GM12864 (cell line): ENCODE measurements around the gene AMPD3.
A peak's percentile ranks its signal among the peaks of the same experiment; 100 is the strongest.

ENCODE experiments used
- DNase-seq: peaks from one replicate; pipeline ENCODE4 v3.0.0-alpha.2; 2011; ENCODE audit warnings: low read depth
- H3K4me3 ChIP-seq: 2 replicates; pipeline ENCODE4 v1.5.1; 2011; ENCODE audit warnings: mild to moderate bottlenecking, low read depth, low read length, control low read depth
- CTCF ChIP-seq: IDR thresholded peaks from 2 replicates; pipeline ENCODE4 v1.5.1; 2011; ENCODE audit warnings: low read depth, mild to moderate bottlenecking, moderate library complexity, low read length, control low read depth, inconsistent platforms; ENCODE audit errors: missing control alignments

AMPD3 gene

GRCh38 chr11:10454878-10455631 lies at the start of gene AMPD3:
AMPD3 (plus strand) TSS chr11:10455264; CDS start chr11:10461520, 6,256 bp downstream.
- peak within 1 kb of the TSS; percentile 72 for H3K4me3 ChIP-seq
- no peak for DNase-seq
- TF ChIP-seq CTCF = no peak

DNA sequence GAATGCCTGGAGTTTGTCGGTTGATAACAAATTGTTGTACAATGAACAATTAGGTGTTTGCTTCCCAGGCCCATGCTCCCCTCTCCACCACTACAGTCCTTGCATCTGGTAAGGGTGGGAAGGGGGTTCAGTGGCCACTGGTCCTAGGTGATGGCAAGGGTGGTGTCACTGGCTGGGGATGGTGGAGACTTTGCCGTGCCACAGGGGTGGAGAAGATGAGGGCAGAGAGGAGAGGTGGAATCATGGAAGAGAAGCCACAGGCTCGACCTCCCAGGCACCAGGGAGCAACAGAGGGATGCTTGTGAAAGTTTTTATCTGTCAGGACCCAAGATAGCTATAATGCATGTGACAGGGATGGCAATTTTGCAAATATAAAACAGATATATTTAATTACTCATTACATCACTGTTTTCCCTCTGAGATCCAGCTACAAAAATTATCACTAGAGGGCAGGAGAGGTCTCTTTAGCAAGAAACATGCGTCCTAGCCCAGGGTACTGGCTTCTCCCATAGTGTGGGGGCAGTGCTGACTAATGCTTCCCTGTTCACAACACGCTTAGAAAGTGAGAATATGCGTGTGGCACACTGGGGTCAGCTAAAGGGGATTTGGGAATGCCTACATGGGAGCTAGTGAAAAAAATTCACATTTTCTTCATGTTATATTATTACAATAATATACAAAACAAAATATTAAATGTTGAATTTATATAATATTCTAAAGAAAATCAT lies 49.0 kb upstream of the AMPD3 start:
- H3K4me3 ChIP-seq = no peak overlapping the region
- TF ChIP-seq CTCF = peak; percentile 68
- DNase-seq = peak; percentile 35

DNA sequence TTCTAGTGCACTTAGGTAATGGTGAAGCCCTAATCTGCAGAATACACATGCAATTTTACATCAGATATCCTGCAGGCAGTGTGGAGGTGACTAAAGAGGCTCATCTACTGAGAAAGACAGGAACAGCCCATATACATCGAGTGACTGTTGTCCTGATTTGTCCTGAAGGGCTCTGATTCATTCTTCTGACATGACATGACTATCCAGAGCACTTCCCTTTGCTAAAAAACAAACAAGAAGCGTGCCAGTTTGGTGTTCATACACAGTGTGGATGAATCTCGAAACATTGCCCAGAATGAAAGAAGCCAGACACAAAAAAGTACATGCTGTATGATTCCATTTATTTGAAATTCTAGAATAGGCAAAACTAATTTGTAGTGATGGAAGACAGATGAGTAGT lies 48.0 kb upstream of the AMPD3 start:
- no peak for DNase-seq
- no peak for TF ChIP-seq CTCF
- no peak overlapping the region for H3K4me3 ChIP-seq

DNA sequence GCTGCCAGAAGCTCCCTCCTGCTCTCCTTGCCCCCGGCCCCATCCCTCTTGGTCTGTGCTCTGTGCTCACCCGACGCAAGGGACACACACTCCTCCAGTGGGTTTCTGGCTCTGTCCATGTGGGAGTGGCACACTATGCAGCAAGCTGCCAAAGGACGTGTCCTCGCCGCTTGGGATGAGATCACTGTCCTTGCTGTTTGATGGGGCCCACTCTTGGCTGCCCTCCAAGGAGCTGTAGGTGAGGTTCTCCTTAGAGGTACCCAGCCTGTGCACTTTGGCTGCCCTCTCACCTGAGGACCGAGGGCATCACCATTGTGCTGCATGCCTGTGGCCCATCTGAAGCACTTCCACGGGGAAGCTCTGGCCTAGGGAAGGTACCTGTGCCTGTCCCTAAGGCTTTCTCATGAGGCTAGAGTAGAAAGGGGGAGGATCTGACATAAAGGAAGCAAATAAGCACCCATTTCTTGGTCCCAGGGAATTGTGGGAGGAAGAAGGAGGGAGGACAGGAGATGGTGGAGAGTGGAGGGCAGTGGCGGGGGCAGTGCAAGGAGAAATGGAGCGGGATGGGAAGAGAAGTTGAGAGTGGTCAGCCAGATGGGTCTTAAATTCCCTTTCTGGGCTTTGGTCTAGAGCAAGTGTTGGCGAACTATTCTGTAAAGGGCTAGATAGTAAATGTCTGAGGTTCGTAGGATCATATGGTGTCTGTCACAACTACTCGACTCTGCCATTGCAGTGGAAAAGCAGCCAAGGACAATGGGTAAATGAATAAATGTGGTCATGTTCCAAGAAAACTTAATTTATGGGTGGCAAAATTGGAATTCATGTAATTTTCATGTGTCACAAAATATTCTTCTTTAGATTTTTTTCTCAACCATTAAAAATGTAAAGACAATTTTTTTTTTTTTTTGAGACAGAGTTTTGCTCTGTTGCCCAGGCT lies 47.0 kb upstream of the AMPD3 start:
- no peak for DNase-seq
- no peak overlapping the region for H3K4me3 ChIP-seq
- TF ChIP-seq CTCF = no peak

- TF ChIP-seq CTCF = no peak
- no peak for DNase-seq
- no peak overlapping the region for H3K4me3 ChIP-seq
Measured at GRCh38 chr11:10409207-10409661, 45.8 kb upstream of the AMPD3 start.

- H3K4me3 ChIP-seq = no peak overlapping the region
- DNase-seq = no peak
- no peak for TF ChIP-seq CTCF
Measured at GRCh38 chr11:10410106-10410843, 44.8 kb upstream of the AMPD3 start.
